Endodermal cell (in vitro differentiated cells): ENCODE data around the gene ASCC3. TPM values are rescaled to one million over a fixed set of nuclear protein-coding genes. Genes with fewer than 3 reads are reported as not detected.

Experiments
- DNase-seq: peaks from one replicate; pipeline ENCODE4 v3.0.0-alpha.2; 2017
- H3K27ac ChIP-seq: 2 replicates; pipeline ENCODE4 v1.5.1; 2013; ENCODE audit warnings: mild to moderate bottlenecking, low read depth, low read length, moderate library complexity
- H3K27me3 ChIP-seq: 2 replicates; pipeline ENCODE4 v1.6.1; 2013; ENCODE audit warnings: mild to moderate bottlenecking, low read length, moderate library complexity; ENCODE audit not compliant: insufficient read depth, control insufficient read depth, poor library complexity, severe bottlenecking
- H3K36me3 ChIP-seq: 2 replicates; pipeline ENCODE4 v1.7.0; 2013; ENCODE audit warnings: mild to moderate bottlenecking, low read length, moderate library complexity; ENCODE audit not compliant: control insufficient read depth, insufficient read depth
- H3K4me1 ChIP-seq: one replicate; pipeline ENCODE4 v1.7.0; 2013; ENCODE audit warnings: low read length; ENCODE audit not compliant: control insufficient read depth, insufficient read depth
- H3K4me3 ChIP-seq: 2 replicates; pipeline ENCODE4 v1.5.1; 2013; ENCODE audit warnings: mild to moderate bottlenecking, low read length, moderate library complexity
- H3K9ac ChIP-seq: 2 replicates; pipeline ENCODE4 v1.6.1; 2013; ENCODE audit warnings: mild to moderate bottlenecking, low read length, moderate library complexity; ENCODE audit not compliant: poor library complexity, severe bottlenecking; ENCODE audit errors: extremely low read depth
- H3K9me3 ChIP-seq: 2 replicates; pipeline ENCODE4 v1.6.1; 2013; ENCODE audit warnings: mild to moderate bottlenecking, low read length, moderate library complexity; ENCODE audit not compliant: control insufficient read depth
- H3K27ac Mint-ChIP-seq: 2 replicates; pipeline ENCODE4 v1.8.0; 2020; ENCODE audit warnings: mixed read lengths
- H3K27me3 Mint-ChIP-seq: 2 replicates; pipeline ENCODE4 v1.8.0; 2021; ENCODE audit warnings: mild to moderate bottlenecking, mixed read lengths; ENCODE audit not compliant: insufficient read depth
- H3K36me3 Mint-ChIP-seq: 2 replicates; pipeline ENCODE4 v1.8.0; 2020; ENCODE audit warnings: low read depth, mixed read lengths
- H3K4me1 Mint-ChIP-seq: 2 replicates; pipeline ENCODE4 v1.8.0; 2020; ENCODE audit warnings: mixed read lengths
- H3K4me3 Mint-ChIP-seq: 2 replicates; pipeline ENCODE4 v1.8.0; 2020; ENCODE audit warnings: mild to moderate bottlenecking, moderate library complexity, mixed read lengths
- H3K9me3 Mint-ChIP-seq: 2 replicates; pipeline ENCODE4 v1.8.0; 2020; ENCODE audit warnings: mild to moderate bottlenecking, mixed read lengths
- WGBS, 2 experiments: methylation state at CpG; one replicate each; pipeline versions ENCODE4 v1.1.5 to v1.1.7; 2013; ENCODE audit warnings: missing lambda C conversion rate in 2 of 2, mixed read lengths in 1 of 2; ENCODE audit not compliant: insufficient coverage in 1 of 2, insufficient read length in 1 of 2; 5-methylcytosine and 5-hydroxymethylcytosine counted together
- total RNA-seq, 2 donors: library from RNA; stranded (reverse); fragmentation: NEBNext Ultra II Directional in 1 of 2; extraction: Animal tissue kit (Norgen Biotek cat#: 25700) in 1 of 2; gene quantifications; 2 replicates in 1 of 2; 3 replicates in 1 of 2; pipeline ENCODE4 v1.2.1, GENCODE V29; 2021
- TF ChIP-seq, protein P1 (sequence below): fragments of 200-600 bp; sonication (generic); conservative IDR thresholded peaks from 2 replicates; pipeline ENCODE4 v1.5.0; 2021; ENCODE audit warnings: antibody characterized with exemption, mild to moderate bottlenecking

The ASCC3 gene
- total RNA-seq, 2 donors from 2014 or later: 40.0 to 41.1 TPM

DNA sequence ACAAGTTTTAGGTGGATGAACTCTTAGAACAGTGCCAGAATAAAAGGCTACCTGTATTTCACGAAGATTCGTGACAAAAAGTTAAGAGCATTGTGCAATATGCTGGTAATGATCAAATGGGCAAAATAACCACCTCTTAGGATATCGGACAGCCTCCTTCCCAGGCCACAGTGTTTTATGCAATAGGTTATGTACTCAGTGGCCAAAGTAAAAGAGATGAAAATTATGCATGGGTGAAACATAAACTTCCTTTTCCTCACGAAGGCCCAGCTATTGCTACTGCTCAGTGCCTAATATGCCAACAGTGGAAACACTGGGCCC is 262.8 kb downstream of the ASCC3 start:
- Mint-ChIP-seq H3K36me3 (peaks cover 15% of the 10 kb centered on the region), H3K27ac (no peak overlapping the region), H3K9me3 (peaks cover 13% of the 10 kb centered on the region), H3K4me1 (no peaks in the 10 kb centered on the region), H3K27me3 (no peaks in the 10 kb centered on the region), H3K4me3 (no peak overlapping the region)
- Histone ChIP-seq H3K36me3 (peaks cover 18% of the 10 kb centered on the region), H3K27me3 (no peaks in the 10 kb centered on the region), H3K9me3 (peaks cover 9% of the 10 kb centered on the region), H3K9ac (no peak overlapping the region), H3K4me1 (no peaks in the 10 kb centered on the region), H3K4me3 (no peak overlapping the region), H3K27ac (no peak overlapping the region)
- WGBS, 2 experiments: 85 to 95% methylated on average over 2 to 4 of the region's 4 CpGs
- DNase-seq: no peak
- TF ChIP-seq, protein P1, sequence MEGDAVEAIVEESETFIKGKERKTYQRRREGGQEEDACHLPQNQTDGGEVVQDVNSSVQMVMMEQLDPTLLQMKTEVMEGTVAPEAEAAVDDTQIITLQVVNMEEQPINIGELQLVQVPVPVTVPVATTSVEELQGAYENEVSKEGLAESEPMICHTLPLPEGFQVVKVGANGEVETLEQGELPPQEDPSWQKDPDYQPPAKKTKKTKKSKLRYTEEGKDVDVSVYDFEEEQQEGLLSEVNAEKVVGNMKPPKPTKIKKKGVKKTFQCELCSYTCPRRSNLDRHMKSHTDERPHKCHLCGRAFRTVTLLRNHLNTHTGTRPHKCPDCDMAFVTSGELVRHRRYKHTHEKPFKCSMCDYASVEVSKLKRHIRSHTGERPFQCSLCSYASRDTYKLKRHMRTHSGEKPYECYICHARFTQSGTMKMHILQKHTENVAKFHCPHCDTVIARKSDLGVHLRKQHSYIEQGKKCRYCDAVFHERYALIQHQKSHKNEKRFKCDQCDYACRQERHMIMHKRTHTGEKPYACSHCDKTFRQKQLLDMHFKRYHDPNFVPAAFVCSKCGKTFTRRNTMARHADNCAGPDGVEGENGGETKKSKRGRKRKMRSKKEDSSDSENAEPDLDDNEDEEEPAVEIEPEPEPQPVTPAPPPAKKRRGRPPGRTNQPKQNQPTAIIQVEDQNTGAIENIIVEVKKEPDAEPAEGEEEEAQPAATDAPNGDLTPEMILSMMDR: no peak

DNA sequence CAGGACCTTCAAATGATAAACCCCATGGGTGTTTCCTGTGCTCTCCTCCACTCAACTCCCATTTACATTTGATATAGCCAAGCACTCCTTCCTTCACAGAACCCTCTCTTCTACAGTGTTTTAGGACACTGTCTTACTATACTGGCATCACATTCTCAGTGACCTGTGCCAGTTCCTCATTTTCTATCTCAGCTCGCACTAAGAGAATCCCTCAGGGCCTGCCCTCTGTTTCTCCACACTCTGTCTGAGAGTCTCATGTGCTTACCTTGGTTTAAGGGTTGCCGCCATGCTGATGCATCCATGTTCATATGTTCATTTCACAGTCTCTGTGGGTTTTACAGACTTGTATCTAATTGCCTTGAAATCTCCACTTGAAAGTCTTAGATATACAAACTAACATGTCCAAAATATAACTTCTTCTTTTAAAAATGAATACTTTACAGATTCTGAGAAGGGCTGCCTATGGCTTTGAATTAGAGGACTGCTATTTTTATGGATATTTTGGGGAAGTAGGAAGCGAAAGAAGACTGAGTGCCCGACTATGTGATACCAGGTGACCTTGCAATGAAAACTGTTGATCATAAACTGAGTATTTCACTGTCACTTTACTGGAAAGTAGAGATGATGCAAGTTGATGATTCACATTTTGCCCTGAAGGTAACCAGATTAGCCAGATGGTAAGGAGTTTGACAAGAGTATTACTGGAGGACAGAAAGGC is 263.3 kb downstream of the ASCC3 start:
- TF ChIP-seq, protein P1: no peak
- Mint-ChIP-seq H3K27me3 (no peaks in the 10 kb centered on the region), H3K4me1 (no peaks in the 10 kb centered on the region), H3K4me3 (no peak overlapping the region), H3K9me3 (peaks cover 13% of the 10 kb centered on the region), H3K27ac (no peak overlapping the region), H3K36me3 (peaks cover 15% of the 10 kb centered on the region)
- no peaks in the 10 kb centered on the region for H3K4me1 ChIP-seq
- no peak for DNase-seq
- H3K36me3 ChIP-seq: peaks cover 16% of the 10 kb centered on the region
- peaks cover 9% of the 10 kb centered on the region for H3K9me3 ChIP-seq
- H3K9ac ChIP-seq: no peak overlapping the region
- WGBS, 2 experiments: 70 to 86% methylated on average over 1 to 4 of the region's 4 CpGs
- no peak overlapping the region for H3K27ac ChIP-seq
- no peak overlapping the region for H3K4me3 ChIP-seq
- H3K27me3 ChIP-seq: no peaks in the 10 kb centered on the region

DNA sequence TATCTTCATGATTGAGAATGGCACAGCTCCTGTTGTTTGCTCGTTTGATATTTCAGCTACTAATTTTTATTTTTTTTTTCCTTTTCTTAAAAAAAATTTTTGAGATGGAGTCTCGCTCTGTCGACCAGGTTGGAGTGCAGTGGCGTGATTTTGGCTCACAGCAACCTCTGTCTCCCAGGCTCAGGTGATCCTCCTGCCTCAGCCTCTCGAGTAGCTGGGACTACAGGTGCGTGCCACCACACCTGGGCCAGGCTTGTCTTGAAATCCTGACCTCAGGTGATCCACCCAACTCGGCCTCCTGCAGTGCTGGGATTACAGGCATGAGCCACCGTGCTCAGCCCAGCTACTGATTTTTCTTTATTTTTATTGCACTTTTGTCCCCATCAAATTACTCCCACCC is 266.2 kb downstream of the ASCC3 start:
- Mint-ChIP-seq H3K4me3 (no peak overlapping the region), H3K36me3 (no peaks in the 10 kb centered on the region), H3K4me1 (no peaks in the 10 kb centered on the region), H3K27me3 (no peaks in the 10 kb centered on the region), H3K27ac (no peak overlapping the region), H3K9me3 (no peaks in the 10 kb centered on the region)
- 93 to 94% methylated on average over 7 to 8 of the region's 8 CpGs for whole genome bisulfite sequencing, 2 experiments
- DNase-seq: no peak
- Histone ChIP-seq H3K27ac (no peak overlapping the region), H3K9ac (no peak overlapping the region), H3K4me1 (no peaks in the 10 kb centered on the region), H3K4me3 (no peak overlapping the region), H3K27me3 (no peaks in the 10 kb centered on the region), H3K9me3 (no peaks in the 10 kb centered on the region), H3K36me3 (peaks cover 3% of the 10 kb centered on the region)
- TF ChIP-seq, protein P1: no peak
